ENCODE measurements around the gene STK32C. TPM values are rescaled to one million over a fixed set of nuclear protein-coding genes. Genes with fewer than 3 reads are reported as not detected.

Gene STK32C
- total and polyA plus RNA-seq, 12 donors, result 2.7 to 8.9 (median 5.7) TPM

- TF ChIP-seq CTCF (IDR thresholded peaks at IDR 0.05), result no peak
- Histone ChIP-seq H3K27ac (no peak overlapping the region), H3K9me3 (no peaks in the 10 kb centered on the region), H3K4me1 (peaks cover 10 to 19% (median 17%) of the 10 kb centered on the region in 9 donors), H3K27me3 (no peaks in the 10 kb centered on the region), H3K36me3 (peaks cover 0 to 25% (median 0%) of the 10 kb centered on the region in 9 donors), H3K4me3 (no peak overlapping the region)
- intact Hi-C loops (cut with DNase I), result no loop called here
- no peak for ATAC-seq
- no peak for DNase-seq
- 92% methylated on average over 22 of the region's 22 CpGs for WGBS, 2 donors
Measured at GRCh38 chr10:132167041-132167674, 140.6 kb downstream of the STK32C start.

GRCh38 chr10:132166216-132166950 is 141.4 kb downstream of the STK32C start:
- Histone ChIP-seq H3K4me3 (no peak overlapping the region), H3K27me3 (no peaks in the 10 kb centered on the region), H3K4me1 (peaks cover 10 to 24% (median 20%) of the 10 kb centered on the region in 9 donors), H3K9me3 (no peaks in the 10 kb centered on the region), H3K36me3 (peaks cover 0 to 25% (median 0%) of the 10 kb centered on the region in 9 donors), H3K27ac (no peak overlapping the region)
- ATAC-seq (no peak), DNase-seq (no peak)
- 90 to 92% methylated on average over 23 of the region's 23 CpGs for WGBS, 2 donors
- no peak for TF ChIP-seq CTCF (IDR thresholded peaks at IDR 0.05)
- intact Hi-C loops (cut with DNase I), result no loop called here

GRCh38 chr10:132165416-132165980 is 142.3 kb downstream of the STK32C start:
- TF ChIP-seq CTCF (IDR thresholded peaks at IDR 0.05), result no peak
- intact Hi-C loops (cut with DNase I), result no loop called here
- no peaks in the 10 kb centered on the region for H3K27me3 ChIP-seq
- peaks cover 10 to 24% (median 20%) of the 10 kb centered on the region in 9 donors for H3K4me1 ChIP-seq
- no peak overlapping the region for H3K4me3 ChIP-seq
- no peak for DNase-seq
- WGBS, 2 donors, result 89 to 90% methylated on average over 21 of the region's 21 CpGs
- no peak overlapping the region for H3K27ac ChIP-seq
- ATAC-seq, result no peak
- no peaks in the 10 kb centered on the region for H3K9me3 ChIP-seq
- H3K36me3 ChIP-seq, result peaks cover 0 to 22% (median 0%) of the 10 kb centered on the region in 9 donors

GRCh38 chr10:132164761-132165278 is 142.9 kb downstream of the STK32C start:
- TF ChIP-seq CTCF (IDR thresholded peaks at IDR 0.05), result no peak
- WGBS, 2 donors, result 61 to 67% methylated on average over 20 of the region's 20 CpGs
- Histone ChIP-seq H3K9me3 (no peaks in the 10 kb centered on the region), H3K27ac (no peak overlapping the region), H3K36me3 (peaks cover 0 to 15% (median 0%) of the 10 kb centered on the region in 9 donors), H3K4me1 (peaks cover 10 to 24% (median 20%) of the 10 kb centered on the region in 9 donors), H3K4me3 (no peak overlapping the region), H3K27me3 (no peaks in the 10 kb centered on the region)
- intact Hi-C loops (cut with DNase I), result no loop called here
- ATAC-seq, result no peak
- peak in 1 of 2 donors; percentile 10 for DNase-seq

All from heart right ventricle (tissue), 16 donors.